ENCODE measurements around the gene KICS2.
"Not testable (repeated sequence)": the region's sequence is repeated elsewhere in the genome, so short reads cannot be mapped to it uniquely, and the experiment has no call there.

KICS2 gene

DNA sequence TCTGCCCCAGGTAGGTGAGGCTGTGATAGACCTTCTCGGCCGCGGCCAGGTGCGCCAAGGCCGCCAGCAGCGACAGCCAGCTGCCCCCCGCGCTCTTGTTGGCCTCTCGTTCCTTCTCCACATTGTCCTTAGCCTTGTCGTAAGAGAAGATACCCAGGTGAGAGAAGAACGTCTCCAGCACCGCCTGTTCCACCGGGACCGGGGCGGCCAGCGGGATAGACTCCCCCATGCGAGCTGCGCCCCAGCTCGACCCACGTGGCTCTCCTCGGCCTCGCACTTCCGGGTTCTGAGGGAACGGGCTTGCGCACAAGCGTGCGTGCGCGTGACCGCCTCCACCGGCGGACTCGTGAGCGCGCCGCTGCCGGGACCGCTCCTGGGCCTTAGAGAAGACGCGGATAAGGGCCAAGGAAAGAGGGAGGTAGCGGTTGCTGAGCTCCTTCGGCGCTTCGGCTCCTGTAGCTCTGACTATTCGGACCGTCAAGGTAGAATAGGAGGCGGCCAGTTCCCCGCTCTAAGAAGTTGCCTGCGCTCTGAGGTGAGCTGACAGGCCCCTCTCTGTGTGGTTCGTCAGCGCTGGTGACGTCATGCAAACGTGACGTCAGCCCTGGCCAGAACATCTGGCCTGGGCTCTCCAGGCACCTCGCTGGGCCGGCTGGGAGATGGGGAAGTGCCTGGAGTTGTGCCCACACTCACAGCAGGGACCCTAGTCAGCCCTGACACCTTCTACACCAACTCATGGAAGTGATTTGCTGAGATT, at the start of gene KICS2:
Gene KICS2 (minus strand): TSS at position 288 of the 757 bp plus-strand sequence. CDS start 59 bp downstream, at position 229.
- DNase-seq, result peak; percentile 85

DNA sequence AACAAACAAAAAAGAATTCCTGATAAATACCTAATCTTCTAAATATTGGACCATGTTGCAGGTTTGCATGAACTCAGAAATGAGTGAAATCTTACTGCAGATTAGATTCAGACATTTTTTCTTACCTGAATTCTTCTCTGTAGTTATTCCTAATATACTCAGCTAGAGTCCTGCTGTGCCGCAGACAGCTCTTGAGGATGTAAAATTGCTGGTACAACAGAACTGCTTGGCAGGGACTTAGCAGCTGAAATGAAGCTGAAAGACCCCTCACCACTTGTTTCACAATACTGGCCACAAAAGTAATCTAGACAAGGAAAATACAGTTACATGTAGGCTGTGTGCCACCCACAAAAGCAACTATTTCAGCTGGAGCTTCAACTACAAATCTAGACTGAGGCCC, 48.3 kb upstream of the KICS2 start:
- DNase-seq, result no peak

DNA sequence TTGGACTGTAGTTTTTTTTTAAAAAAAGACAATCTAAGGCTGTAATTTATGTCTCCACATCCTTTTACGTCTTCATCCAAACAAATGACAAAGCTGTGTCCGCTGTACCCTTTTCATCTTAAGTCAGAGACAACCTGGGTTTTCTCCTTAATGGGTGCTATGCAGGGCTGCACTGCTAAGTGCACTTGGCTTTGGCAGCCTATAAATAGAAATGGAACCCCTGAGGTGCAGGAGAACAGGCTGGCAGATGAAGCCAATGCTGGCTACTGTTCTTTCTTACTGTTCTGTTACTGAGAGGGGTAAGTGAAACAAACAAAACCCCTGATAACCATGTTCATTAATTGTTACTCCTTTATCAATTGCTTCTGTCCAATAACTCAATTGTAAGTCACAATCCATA, 47.1 kb upstream of the KICS2 start:
- DNase-seq, result peak; percentile 18

DNA sequence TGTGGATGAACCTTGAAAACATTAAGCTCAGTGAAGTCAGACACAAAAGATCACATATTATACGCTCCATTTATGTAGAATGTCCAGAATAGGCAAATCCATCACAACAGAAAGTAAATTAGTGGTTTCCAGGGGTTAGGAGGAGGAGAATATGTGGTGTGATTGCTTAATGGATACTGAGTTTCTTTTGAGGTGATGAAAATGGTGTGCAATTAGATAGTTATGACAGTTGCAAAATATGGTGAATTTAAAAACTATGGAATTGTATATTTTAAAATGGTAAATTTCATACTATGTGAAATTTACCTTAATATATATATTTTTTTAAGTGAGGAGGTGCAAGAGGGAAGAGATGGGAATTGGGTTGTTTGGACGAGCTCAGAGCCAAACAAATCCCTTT, 46.3 kb upstream of the KICS2 start:
- DNase-seq, result no peak

DNA sequence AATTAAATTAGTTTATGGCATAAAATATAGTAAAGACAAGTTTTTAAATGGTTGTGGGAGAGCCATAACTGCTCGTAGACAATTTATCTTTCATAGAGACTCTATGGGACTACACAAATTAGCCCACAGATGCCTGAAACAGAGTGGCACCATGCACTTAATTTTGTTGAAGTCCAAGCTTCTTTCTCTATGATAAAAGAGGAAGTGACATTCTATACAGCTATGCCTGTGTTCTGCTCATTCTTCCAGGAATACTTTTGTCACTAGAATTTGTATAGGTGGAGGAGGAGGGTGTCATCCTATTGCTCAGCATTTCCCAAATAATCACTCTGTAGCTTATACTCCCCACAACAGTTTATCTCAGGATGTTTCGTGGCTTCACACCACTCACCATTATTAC, 43.7 kb upstream of the KICS2 start:
- no peak for DNase-seq

DNA sequence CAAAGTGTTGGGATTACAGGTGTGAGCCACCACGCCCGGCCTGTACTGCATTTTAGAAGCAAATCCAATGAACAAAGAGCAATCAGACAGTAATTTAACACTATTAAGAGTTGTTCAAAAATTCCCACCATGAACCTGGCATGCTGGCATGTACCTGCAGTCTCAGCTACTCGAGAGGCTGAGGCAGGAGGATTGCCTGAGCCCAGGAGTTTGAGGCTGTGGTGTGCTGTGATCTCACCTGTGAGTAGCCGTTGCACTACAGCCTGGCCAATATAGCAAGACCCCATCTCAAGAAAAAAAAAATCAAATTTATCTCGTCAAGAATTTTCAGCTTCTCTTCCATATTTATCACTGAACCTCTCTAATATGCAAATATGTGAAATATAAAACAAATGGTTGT, 39.7 kb upstream of the KICS2 start:
- no peak for DNase-seq

DNA sequence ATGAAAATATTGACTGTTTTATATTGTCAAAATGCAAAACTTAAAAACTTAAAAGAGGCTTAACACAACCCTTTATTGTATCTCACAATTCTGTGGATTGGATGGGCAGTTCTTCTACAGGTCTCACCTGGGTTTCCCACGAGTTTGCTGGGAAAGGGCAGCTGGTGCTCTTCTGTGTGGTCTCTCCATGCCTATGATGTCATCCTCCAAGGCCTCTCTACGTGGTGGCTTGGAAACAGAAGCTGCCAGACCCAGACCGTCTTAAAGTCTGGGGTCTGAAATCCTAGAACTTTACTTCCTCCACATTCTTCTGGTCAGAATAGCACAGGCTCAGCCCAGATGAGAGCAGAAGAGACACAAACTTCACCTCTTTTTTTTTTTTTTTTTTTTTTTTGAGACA, 36.5 kb upstream of the KICS2 start:
- DNase-seq, result no peak

DNA sequence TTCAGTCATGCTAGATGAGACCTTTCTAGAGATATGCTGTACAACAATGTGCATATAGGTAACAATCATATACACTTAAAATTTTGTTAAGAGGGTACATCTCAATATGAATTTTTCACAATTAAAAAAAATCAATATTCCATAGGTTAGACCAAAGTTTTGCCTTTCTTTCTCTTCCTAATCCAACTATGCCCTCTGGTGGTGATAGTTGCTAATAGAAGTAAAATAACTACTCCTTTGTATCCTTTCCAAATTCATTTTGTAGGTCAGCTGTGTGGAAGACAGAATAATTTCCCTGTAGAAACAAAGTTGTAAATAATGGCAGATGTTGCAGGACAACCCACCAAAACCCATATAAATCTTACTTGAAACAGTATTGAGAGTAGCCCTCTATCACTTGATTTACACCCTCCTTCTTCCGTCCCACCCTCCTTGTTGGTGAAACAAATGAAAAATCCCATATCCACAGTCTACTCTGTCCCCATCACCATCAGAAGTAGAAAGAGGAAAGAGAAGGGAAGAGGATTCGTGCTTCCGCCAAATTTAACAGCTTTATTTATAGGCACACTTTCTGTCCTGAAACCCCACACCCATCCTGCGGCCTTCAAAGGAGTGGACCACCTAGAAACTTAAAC, 34.2 kb upstream of the KICS2 start:
- peak; percentile 59 for DNase-seq

DNA sequence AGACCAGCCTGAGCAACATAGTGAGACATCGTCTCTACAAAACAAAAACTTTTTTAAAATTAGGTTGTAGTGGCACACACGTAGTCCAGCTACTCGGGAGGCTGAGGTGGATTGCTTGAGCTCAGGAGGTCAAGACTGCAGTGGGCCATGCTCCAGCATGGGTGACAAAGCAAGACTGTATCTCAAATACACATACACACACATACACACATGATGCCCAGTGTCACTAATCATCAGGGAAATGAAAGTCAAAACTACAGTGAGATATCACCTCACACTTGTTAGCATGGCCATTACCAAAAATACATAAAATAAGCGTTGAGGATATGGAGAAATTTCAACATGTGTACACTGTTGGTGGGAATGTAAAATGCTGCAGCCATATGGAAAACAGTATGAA, 33.2 kb upstream of the KICS2 start:
- DNase-seq, result no peak

DNA sequence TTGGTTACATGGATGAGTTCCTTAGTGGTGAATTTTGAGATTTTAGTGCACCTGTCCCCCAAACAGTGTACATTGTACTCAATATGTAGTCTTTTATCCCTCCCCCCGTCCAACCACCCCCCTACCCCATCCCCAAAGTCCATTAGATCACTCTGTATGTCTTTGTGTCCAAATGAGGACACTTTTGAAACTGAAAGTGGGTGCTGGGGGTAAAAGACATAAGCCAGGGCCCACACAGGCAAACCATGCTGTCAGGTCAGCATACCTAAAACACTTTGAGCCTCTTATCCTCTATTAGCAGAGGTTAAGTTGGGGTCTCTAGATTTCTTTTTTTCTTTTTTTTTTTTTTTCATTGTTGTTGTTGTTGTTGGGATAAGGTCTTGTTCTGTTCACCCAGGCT, 31.3 kb upstream of the KICS2 start:
- no peak for DNase-seq

DNA sequence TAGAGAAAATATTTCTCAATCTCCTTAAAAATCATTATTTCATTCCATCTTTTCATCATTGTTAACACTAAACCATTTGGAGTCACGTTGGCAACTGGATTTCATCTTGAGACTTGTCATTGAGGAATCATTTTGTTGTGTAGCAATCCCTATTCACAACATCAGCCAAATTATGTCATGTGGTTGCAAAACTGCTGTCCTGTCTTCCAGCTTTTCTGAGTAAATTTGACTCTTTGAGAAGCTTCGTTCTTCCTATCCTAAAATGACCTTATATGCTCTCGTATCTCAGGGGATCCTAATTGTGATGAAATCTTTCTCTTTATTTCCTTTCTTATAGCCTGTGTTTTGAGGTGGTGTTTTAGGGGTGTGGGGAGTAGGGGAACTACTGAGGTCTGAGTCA, 30.6 kb upstream of the KICS2 start:
- DNase-seq, result no peak

DNA sequence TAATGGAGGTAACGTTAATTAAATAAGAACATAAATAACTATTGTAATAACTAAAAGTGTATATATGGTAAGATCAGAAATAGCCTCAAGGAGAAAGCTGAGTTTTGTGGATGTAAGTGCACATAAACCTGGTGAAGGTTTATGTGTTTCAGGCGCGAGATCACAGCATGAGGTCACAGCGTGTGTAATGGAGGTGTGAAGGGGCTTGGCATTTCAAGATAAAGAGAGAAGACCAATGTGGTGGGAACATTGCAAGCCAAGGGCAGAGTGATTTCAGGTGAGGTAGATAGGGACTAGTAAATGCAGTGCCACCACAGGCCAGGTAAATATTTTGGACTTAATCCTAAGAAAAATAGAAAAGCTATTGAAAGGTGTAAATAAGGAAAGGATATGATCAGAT, 21.7 kb upstream of the KICS2 start:
- DNase-seq, result no peak

DNA sequence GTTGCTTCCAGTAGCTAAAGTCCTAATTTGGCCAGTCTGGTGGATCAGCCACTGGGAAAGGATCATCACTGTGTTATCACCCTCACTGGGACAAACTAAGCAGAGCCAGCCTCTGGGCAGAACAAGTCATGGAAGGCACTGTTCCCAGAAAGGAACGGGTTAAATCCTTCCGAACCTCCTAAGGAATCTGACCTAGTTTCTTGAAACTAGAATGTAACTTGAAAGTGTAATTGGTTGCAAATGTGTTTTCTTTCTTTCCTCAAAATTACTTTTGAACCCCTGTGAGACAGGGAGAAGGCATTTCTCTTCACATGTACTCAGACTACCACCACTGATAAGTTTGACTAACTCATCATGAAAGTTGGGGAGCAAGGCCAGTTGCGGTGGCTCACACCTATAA, 18.7 kb upstream of the KICS2 start:
- no peak for DNase-seq

DNA sequence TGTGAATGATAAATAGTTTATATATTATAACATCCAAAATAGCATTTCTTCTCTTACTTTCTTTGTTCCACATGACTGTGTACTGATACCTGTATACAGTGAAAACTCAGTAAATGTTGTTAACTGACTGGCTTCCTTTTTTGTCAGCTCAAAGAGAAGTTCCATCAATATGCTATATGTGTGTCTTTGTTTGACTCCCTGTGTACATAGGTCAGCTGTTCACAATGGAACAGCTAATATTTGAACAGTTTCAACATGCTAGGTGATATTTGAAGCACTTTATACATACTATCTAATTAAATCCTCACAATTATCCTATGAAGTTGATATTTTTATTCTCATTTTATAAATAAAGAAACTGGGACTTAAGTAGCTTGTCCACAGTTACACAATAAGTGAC, 15.3 kb upstream of the KICS2 start:
- DNase-seq, result no peak

DNA sequence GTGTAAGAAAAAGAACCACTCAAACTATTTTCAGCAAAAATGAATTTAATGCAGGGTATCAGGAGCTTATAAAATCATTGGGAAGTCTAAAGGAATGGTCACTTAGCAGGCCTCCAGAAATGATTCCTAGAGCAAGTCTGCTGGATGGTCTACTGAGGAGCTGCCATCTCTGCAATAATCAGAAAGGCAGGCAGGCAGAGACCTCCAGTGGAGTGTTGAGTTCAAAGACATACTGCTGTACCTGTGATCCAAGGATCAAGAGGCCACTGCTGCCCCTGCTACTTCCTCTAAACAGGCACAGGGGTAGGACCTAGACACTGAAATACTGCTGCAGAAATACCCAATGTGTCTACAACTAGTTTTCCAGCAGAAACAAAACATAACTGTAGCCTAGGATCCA, 14.5 kb upstream of the KICS2 start:
- no peak for DNase-seq

DNA sequence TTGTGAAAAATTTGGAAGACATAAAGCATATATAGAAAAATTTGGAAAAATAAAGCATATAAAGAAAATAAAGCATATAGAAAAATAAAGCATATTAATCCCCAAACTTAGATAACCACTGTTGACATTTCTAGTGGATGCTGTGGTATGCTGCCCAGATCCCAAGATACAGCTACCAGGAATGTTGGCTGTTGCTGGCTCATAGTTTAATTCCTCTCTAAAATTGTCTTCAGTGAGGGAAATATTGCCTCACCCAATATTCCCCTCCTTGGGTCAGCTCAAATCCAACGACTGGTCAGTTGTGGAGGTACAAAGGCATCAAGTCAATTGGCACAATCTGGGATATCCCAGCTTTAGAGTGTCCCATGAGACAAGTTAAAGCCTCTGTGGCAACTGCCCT, 10.1 kb upstream of the KICS2 start:
- DNase-seq, result no peak

DNA sequence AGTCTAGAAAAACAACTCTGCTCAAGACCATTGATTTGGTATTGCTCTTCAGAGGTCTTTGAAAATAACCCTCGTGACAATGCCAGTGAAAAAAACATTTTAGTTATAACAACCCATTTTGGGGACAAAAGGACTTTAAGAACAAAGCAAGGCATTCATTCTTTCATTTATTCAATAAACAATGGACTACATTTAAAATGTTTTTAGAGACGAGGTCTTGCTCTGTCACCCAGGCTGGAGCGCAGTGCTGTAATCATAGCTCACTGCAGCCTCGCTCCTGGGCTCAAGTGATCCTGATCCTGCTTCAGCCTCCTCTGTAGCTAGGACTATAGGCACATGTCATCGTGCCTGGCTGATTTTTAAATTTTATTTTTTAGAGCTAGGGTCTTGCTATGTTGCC, 7.7 kb upstream of the KICS2 start:
- DNase-seq, result no peak

DNA sequence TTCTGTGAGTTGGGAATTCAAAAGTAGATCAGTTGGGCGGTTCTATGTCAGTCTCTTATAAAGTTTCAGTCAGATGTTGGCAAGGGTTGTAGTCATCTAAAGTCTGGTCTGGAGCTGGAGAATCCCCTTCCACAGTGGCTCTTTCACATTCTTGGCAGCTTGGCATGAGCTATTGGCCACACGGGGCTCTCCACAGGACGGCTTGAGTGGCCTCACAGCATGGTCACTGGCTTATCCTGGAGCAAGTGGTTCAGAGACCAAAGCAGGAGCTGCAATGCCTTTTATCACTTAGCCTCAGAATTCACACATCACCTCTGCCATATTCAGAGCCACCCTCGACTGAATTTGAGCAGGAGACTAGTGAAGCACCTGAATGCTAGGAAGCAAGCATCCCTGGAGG, 7.1 kb upstream of the KICS2 start:
- no peak for DNase-seq

DNA sequence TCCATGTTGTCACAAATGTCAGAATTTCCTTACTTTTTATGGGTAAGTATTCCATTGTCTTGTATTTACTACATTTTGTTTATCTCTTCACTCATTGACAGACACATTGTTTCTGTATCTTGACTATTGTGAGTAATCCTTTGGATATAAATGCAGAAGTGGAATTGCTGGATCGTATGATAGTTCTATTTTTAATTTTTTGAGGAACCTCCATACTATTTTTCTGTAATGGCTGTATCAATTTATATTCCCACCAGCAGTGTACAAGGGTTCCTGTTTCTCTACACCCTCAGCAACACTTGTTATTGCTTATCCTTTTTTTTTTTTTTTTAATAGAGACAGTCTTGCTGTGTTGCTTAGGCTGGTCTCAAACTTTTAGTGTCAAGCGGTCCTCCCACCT, 3.5 kb upstream of the KICS2 start:
- no peak for DNase-seq

DNA sequence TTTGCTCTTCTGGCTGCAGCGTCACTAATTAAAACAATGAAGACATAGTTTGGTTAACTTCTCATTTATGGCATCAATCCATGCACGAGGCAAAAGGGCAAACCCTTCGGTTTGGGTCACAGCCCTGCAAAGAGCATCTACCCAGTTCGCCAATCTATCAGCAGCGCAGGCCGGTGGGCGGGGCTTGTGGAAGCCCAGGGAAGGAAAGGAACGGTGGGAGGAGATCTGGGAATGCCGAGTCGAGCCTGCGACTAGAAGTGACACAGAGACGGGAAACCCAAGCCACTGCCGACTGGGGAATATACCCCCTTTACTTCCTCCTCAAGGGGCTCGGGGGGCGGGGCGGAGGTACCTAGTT, 466 bp downstream of the KICS2 start:
- DNase-seq, result peak; percentile 88

DNA sequence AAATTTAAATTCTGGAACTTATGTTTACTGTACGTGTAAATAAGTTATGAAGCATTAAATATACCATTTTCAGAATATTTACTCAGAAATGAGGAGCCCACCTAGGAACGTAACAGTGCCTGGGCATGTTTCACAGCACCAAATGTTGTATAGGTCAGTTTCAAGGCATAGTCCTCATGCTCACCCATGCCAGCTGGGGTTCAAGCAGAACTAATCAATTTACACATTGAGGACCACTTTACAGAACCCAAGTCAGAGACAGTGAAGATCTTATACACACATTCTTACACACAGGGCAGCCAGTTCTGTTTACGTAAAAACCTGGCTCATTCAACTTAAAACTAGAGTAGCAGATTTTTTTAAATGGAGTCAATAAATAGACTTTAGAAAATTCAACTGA, 2.0 kb downstream of the KICS2 start:
- no peak for DNase-seq

DNA sequence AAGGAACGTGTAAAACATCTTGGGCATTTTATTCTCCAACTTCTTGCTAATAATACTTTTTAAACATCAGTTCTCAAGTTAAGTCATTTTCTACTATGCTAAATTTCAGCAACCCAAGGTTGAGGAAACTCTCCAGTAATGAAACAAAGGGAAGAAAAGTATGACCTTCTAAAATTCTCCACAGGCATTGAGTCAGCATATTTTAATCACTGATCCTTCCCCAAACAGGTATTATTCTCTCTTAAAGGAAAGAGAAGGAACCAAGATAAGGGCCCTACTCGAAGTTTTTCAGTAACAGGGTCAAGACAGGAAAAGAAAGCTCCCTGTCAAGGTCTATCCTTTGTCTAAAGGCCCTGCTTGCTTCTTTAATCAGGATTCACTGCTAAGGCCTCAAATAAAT, 3.0 kb downstream of the KICS2 start:
- DNase-seq, result no peak

DNA sequence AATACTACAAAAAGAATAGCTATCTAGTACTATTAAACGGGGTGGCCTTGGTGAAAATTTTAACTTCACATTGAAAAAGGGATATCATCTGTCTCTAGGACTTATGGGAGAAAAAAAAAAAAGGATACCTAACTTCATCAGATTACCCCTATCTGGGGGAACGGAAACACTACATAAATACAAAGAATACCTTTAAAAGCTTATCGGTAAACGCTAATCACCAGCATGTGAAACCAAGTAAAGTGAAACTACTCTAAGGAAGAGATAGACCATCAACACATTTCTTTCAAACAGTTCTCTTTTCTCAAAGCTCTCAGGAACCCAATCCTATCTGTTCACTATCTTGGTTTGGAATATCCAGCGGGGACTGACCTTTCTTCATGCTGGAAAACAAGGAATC, 3.5 kb downstream of the KICS2 start:
- DNase-seq, result no peak

DNA sequence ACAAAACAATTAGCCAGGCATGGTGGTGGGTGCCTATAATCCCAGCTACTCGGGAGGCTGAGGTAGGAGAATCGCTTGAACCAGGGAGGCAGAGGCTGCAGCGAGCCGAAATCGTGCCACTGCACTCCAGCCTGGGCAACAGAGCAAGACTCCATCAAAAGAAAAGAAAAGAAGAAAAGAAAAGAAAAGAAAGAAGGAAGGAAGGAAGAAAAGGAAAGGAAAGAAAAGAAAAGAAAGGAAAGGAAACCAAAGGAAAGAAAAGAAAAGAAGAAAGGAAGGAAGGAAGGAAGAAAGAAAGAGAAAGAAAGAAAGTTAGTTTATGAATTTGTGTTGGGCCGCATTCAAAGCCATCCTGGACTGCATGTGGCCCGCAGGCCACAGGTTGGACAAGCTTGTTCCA, 4.5 kb downstream of the KICS2 start:
- not testable (repeated sequence) for DNase-seq

DNA sequence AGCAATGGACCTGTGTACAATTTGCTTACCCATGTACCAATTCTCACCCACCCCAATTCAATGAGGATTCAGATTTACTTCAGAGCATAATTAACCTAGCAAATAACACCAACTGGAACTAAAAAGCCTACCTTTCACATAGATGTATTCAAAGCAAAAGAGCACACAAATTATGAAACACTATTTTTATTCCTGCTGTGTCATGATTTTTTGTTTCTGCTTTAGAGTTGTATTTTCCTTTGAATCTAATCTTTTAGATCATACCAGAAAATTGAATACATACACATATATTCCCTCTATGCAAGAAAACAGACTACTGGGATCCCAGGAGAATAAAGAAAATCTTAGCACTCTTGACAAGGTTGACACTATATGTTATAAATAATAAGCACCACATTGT, 5.9 kb downstream of the KICS2 start:
- no peak for DNase-seq
